GM06990 (cell line): Measurements from ENCODE around the gene DNASE1.
A peak's percentile ranks its signal among the peaks of the same experiment; 100 is the strongest.

Source experiments
- DNase-seq: peaks from one replicate; pipeline ENCODE4 v3.0.0-alpha.2; 2011; ENCODE audit not compliant: insufficient read length; ENCODE audit errors: extremely low read depth
- H3K27me3 ChIP-seq: replicated peaks from 2 replicates; pipeline ENCODE4 v1.6.0; 2011; ENCODE audit warnings: low read length; ENCODE audit not compliant: control insufficient read depth, insufficient read depth
- H3K36me3 ChIP-seq: 2 replicates; pipeline ENCODE4 v1.5.1; 2011; ENCODE audit warnings: low read length; ENCODE audit not compliant: control insufficient read depth, insufficient read depth
- H3K4me3 ChIP-seq: replicated peaks from 2 replicates; pipeline ENCODE4 v1.5.1; 2011; ENCODE audit warnings: low read depth, mild to moderate bottlenecking, control low read depth, low read length
- CTCF ChIP-seq: IDR thresholded peaks from 2 replicates; pipeline ENCODE4 v1.5.1; 2011; ENCODE audit warnings: low read length, control low read depth, mild to moderate bottlenecking, inconsistent platforms; ENCODE audit not compliant: insufficient read depth, poor library complexity, severe bottlenecking

The DNASE1 gene

GRCh38 chr16:3661311-3661710 is 6.8 kb downstream of the DNASE1 start:
- Histone ChIP-seq H3K36me3 (peaks cover 43% of the 10 kb centered on the region), H3K27me3 (no peaks in the 10 kb centered on the region), H3K4me3 (no peak overlapping the region)
- DNase-seq: no peak
- no peak for TF ChIP-seq CTCF

- Histone ChIP-seq H3K27me3 (no peaks in the 10 kb centered on the region), H3K4me3 (no peak overlapping the region), H3K36me3 (peaks cover 40% of the 10 kb centered on the region)
- no peak for DNase-seq
- no peak for TF ChIP-seq CTCF
Observed at GRCh38 chr16:3661922-3662321, 7.4 kb downstream of the DNASE1 start.

DNA sequence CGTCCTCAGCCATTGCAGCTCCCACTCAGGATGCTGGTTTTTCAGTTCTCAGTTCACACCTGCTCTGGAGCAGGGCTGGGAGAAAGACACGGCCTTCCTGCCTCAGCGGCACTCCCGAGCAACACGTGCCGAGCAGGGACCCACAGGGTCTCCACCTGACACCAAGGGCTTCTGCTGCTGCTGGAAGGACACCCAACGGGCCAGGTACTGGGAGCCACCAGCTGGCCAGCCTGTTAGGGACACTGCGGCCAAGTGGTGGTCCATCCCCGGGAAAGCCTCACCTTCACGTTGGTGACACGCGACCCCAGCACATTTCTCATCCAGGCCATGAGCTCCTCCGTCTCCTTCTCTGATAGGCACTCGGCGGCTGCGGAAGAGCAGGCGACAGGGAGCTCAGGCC is 8.1 kb downstream of the DNASE1 start:
- no peak for DNase-seq
- no peaks in the 10 kb centered on the region for H3K27me3 ChIP-seq
- H3K4me3 ChIP-seq: no peak overlapping the region
- H3K36me3 ChIP-seq: peaks cover 36% of the 10 kb centered on the region
- TF ChIP-seq CTCF: no peak

- Histone ChIP-seq H3K36me3 (peaks cover 34% of the 10 kb centered on the region), H3K4me3 (no peak overlapping the region), H3K27me3 (no peaks in the 10 kb centered on the region)
- DNase-seq: no peak
- TF ChIP-seq CTCF: no peak
Observed at GRCh38 chr16:3664187-3664896, 9.9 kb downstream of the DNASE1 start.

DNA sequence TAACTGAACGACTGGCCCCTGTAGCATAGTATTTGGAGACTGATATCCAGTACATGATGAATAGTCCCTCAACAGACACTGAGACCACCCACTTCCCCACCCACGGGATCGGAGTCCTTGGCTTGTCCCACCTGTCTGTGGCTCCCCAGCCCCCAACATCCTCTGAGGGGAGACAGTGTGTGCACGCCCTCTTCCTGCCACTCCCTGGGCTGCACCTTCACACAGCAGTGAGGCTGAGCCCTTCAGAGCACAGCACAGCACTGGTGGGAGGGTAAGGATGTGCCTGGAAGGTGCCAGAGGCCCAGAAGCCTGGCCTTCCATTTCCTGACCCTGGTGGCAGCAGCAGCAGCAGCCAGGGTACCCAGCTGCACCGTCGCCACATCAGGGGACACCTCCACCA is 11.0 kb downstream of the DNASE1 start:
- DNase-seq: no peak
- peak; percentile 10 for TF ChIP-seq CTCF
- peaks cover 28% of the 10 kb centered on the region for H3K36me3 ChIP-seq
- no peaks in the 10 kb centered on the region for H3K27me3 ChIP-seq
- no peak overlapping the region for H3K4me3 ChIP-seq

DNA sequence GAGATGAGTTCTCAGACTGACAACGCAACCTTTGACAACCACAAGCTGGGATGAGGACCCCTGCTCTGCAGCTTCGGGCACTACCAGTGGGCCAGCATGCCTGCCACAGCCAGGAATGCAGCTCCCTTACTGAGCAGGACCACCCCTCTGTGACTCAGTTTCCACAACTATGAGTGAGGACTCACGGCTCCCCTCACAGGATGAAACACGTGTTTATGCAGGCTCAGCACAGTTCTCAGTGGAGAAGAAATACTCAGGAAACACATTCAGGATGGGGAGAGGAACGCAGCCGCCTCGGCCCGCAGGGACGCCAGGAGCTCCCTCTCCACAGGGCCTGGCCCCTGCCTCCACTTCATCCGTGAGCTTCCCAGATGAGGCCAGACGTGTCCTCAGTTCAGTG is 14.1 kb downstream of the DNASE1 start:
- no peak for DNase-seq
- H3K36me3 ChIP-seq: peaks cover 28% of the 10 kb centered on the region
- no peak for TF ChIP-seq CTCF
- no peak overlapping the region for H3K4me3 ChIP-seq
- no peaks in the 10 kb centered on the region for H3K27me3 ChIP-seq
